Right hindlimb (tissue), 1 donor: ENCODE measurements around the gene TXN2.
"Not testable (repeated sequence)": the region's sequence is repeated elsewhere in the genome, so short reads cannot be mapped to it uniquely, and the experiment has no call there.

Source experiments
- DNase-seq: peaks from one replicate; pipeline ENCODE4 v3.0.0-alpha.2; 2018

Gene TXN2

DNA sequence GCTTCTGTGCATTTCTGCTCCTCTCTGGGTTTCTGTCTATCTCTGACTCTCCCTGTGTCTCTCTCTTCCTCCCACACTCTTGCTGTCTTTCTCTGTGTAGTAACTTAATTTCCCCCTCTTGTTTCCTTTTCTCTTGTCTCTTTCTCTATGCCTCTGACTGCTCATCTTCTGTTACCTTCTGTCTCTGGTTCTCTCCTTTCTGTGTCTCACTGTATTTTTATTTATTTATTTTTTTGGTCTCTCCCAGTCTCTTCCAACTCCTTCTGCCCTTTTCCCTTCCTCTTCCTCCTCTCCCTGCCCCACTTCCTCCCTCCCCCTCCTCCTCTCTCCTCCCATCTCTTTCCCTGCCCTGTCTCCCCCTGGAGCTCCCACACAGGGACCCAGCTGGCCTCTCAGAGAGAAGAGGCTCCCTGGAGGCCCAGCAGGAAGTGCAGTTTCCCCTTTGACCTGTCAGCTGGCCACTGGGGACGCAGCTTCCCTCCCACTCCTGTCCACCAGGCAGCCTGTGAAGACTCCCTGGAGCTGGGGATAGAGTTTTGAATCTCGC lies 55.4 kb downstream of the TXN2 start:
- DNase-seq: no peak

DNA sequence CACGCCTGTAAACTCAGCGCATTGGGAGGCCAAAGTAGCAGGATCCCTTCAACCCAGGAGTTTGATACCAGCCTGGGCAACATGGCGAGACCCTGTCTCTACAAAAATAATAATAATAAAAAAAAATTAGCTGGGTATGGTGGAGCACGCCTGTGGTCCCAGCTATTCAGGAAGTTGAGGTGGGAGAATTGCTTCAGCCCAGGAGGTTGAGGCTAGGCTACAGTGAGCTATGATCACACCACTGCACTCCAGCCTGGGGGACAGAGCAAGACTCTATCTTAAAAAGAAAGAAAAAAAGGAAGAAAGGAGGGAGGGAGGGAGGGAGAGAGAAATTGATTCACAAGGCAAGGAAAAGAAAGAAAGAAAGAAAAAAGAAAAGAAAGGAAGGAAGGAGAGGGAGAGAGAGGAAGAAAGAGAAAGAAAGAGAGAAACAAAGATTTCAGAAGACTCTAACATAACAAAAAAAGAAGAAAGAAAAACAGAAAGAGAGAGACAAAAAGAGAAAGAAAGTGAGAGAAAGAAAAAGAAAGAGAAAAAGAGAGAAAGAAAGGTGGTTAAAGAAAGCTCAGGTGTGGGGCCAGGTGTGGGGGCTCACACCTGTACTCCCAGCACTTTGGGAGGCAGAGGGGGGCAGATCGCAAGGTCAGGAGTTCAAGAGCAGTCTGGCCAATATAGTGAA lies 56.4 kb downstream of the TXN2 start:
- DNase-seq: no peak

DNA sequence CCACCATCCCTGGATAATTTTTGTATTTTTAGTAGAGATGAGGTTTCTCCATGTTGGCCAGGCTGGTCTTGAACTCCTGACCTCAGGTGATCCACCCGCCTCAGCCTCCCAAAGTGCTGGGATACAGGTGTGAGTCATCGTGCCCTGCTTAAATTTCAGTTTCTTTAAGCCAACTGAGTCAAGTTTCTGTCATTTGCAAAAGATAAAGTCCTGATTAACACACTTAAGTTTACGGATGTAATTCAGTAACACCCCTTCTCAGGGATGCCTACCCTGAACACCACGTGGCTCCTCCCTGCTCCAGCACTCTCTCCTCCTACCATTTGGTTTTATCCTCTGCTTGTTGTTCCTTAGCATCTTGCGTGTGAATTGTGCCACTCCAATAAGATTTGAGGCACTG lies 57.0 kb downstream of the TXN2 start:
- not testable (repeated sequence) for DNase-seq

DNA sequence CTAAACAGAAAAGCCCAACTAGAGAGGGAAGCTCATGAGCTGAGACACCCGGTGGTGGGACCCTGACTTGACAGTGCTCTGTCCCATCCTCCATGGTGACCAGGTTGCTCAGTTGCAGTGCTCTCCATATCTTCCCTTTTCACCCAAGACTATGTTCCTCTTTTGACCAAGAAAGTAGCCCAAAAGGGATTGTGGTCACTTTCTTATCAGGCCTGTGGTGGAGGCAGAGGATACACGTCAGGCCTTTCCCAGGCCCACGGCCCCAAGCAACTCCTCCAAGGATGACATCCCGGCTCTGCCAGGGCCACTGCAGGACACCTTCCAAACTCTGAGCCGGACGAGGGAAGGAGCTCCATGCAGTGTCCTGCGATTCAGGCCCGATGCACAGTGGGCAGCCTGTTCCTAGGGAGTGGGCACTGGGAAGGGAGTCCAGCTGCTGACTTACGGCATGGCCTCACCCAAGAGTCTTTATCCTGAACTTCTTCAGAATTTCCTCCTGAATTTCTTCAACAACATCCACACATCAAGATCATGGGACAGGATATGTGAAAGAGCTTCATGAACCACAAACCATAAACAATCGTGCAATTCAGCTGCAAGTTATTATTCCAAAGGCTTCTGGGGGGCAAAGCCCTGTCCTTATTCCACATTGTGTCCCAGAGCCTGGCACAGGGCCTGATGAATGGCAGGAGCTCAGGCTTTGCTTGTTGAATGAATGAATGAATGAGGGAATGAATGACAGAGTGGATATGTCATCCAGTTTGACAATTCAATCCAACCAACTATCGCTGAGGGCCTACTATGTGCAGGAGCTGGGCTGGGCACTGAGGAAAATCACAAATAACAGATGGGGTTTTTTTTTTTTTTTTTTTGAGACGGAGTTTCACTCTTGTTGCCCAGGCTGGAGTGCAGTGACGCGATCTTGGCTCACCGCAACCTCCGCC lies 57.7 kb downstream of the TXN2 start:
- no peak for DNase-seq

DNA sequence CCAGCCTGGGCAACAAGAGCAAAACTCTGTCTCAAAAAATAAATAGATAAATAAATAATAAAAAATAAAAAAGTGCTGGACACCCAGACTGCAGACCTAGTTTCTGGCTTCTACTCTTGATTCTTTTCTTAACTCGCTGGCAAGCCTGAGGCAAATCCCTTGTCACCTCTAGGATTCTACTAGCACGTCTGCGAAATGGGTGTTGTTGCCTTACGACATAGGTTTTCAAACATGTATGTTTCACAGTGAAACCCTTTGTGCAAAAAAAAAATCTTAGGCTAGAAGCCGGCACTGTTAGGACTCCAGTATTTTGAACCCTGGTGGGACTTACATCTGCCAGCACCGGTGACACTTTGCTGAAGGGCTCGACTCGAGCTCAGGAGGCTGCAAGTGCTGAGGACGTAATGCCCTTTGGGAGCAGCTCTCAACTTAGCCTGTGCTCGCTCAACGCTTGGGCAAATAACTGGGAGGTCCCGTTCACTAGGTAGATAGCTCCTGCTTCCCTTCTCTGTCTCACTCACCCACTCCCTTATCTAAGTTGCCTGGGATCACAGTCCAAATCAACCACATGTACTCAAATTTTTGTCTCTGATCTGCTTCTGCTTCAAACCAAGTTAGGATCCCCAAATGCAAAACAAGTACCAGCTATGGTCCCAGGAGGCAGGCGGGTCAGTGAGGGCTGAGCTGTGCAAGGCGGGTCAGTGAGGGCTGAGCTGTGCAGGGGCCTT lies 59.0 kb downstream of the TXN2 start:
- no peak for DNase-seq

DNA sequence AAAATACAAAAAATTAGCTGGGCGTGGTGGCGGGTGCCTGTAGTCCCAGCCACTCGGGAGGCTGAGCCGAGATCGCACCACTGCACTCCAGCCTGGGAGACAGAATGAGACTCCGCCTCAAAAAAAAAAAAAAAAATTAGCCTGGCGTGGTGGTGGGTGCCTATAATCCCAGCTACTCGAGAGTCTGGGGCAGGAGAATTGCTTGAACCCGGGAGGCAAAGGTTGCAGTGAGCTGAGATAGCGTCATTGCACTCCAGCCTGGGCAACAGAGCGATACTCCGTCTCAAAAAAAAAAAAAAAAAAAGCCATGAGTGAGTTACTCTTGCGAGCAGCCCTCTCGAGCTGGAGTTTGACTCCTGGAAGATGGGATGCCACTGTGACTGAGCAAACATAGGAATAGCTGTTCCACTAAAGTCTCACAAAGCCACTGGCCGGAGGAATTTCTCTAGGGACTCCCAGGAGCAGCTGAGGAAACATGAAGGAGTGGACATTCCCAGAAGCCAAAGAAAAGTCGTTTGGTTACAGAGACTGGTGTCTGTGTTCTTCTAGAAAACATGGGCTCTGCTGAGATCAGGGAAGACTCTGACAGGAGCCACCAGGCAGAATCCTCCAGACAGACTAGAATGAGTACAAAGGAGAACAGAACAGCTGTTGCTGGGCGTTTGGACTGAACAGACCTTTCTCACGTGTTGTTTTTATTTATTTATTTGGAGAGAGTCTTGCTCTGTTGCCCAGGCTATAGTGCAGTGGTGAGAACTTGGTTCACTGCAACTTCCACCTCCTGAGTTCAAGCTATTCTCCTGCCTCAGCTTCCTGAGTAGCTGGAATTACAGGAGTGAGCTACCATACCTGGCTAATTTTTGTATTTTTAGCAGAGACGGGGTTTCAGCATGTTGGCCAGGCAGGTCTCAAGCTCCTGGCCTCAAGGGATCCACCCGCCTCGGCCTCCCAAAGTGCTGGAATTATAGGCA lies 61.2 kb downstream of the TXN2 start:
- no peak for DNase-seq

DNA sequence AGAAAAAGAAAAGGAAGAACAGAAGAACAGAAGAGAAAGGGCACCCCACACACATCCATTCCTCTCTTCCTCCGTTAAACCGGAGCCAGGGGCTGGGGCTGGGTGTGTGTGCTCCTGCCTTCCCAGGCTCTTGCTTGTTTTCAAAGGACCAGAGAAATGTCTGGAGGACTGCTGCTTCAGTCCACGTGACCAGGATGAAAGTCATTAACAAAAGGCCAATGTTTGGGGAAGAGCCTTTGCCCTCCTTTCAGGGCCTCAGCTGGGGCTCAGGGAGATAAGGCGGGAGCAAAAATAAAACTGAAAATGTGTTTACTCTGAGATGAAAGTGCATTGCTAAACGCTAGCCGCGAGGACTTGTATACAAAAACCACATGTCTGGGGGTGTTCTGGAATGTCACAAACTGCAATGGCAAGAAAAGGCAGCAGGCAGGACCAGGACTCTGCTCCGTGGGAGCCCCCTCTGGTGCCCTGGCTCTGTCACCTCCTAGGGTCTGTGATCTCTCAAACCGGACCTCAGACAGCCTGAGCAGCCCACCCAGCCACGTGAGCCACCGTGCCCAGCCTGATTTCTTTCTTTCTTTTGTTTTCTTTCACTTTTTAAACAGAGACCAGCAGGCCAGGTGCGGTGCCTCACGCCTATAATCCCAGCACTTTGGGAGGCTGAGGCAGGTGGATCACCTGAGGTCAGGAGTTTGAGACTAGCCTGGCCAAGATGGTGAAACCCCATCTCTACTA lies 62.1 kb downstream of the TXN2 start:
- DNase-seq: no peak

DNA sequence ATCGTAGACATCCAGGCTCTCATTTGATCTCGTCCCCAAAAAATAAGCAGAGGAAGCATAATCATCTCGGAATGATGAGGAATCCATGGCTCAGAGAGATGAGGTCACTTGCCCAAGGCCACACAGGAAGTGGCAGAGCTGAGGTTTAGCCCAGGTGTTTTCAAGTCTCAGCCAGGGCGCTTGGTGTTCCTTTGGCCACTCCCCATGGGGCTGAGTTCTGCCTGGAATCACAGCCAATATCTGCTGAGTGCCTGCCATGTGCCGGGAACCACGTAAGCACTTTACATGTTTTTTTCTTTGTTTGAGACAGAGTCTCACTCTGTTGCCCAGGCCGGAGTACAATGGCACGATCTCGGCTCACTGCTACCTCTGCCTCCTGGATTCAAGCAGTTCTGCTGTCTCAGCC lies 64.2 kb downstream of the TXN2 start:
- DNase-seq: no peak
